ENCODE results near the gene SLC5A10.

DNA sequence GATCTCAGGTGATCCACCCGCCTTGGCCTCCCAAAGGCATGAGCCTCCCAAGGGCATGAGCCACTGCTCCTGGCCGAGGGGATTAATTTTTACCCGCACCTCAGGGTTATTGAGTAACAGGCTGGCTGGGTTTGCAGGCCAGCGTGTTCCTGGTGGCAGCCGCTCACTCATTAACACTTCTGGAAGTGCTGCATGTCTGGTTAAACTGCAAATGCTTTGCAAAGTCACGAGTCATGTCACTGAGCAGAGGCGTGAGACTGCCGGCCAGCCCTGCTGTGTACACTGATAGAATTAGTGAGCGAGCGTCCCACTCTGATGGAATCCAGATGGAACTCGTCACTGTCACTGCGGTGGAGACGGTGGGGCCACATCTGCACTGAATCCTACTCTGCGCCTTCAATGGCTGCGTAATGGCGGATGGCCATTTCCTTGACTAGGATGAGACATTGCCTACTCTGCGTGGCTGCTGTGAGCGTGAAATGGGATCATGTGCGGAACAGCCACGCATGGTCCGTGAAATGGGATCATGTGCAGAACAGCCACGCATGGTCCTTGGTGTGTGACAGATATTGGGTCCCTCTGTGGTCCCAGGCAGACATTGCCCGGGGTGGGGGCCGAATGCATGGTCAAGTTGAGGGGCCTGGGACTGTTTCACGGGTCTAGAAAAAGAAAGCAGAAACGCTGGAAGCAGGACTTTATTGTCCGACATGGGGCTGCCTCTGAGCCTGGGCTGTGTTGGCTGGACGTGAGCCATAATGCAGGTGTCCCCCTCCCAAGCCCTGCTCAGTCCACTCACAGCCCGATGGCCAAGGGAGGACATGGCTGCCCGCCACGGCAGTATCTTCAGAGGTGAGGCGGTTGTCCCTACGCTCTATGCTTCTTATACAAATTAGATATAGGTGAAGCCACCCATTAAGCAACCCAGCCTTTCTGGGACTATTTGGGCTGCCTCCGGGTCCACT, 740 bp upstream of the SLC5A10 start:
- TF ChIP-seq, protein P1, sequence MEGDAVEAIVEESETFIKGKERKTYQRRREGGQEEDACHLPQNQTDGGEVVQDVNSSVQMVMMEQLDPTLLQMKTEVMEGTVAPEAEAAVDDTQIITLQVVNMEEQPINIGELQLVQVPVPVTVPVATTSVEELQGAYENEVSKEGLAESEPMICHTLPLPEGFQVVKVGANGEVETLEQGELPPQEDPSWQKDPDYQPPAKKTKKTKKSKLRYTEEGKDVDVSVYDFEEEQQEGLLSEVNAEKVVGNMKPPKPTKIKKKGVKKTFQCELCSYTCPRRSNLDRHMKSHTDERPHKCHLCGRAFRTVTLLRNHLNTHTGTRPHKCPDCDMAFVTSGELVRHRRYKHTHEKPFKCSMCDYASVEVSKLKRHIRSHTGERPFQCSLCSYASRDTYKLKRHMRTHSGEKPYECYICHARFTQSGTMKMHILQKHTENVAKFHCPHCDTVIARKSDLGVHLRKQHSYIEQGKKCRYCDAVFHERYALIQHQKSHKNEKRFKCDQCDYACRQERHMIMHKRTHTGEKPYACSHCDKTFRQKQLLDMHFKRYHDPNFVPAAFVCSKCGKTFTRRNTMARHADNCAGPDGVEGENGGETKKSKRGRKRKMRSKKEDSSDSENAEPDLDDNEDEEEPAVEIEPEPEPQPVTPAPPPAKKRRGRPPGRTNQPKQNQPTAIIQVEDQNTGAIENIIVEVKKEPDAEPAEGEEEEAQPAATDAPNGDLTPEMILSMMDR (IDR thresholded peaks at IDR 0.05) = no peak
- no peak for TF ChIP-seq POLR2A (IDR thresholded peaks at IDR 0.05)
